Measurements from ENCODE around the gene APOBR. TPM values are rescaled to one million over a fixed set of nuclear protein-coding genes. Genes with fewer than 3 reads are reported as not detected.

Gene APOBR
- total and polyA plus RNA-seq, 12 donors: 0.15 to 2.3 (median 0.56) TPM

Other genes starting within 250 kb of the APOBR start
- gene SBK1, start 202.1 kb upstream of the APOBR start, total RNA-seq: 1 to 10 TPM; 1.1 to 7.0 (median 3.4) TPM
- gene SBK1, start 202.1 kb upstream of the APOBR start, polyA plus RNA-seq: 1 to 10 TPM in 1 of 2 donors, under 1 TPM in 1; 0.38 to 2.9 TPM
- 1 to 10 TPM in 3 of 10 donors, under 1 TPM in 5, not detected in 2; 0.25 to 1.8 (median 0.72) TPM for gene NPIPB6, start 131.1 kb upstream of the APOBR start, total RNA-seq
- under 1 TPM; 0.12 to 0.22 TPM for gene NPIPB6, start 131.1 kb upstream of the APOBR start, polyA plus RNA-seq
- gene EIF3CL, start 90.8 kb upstream of the APOBR start, total RNA-seq: 100 to 1,000 TPM in 1 of 10 donors, 10 to 100 TPM in 9; 10.3 to 103 (median 47.2) TPM
- gene EIF3CL, start 90.8 kb upstream of the APOBR start, polyA plus RNA-seq: 10 to 100 TPM; 41.0 to 96.8 TPM
- gene NPIPB7, start 22.3 kb upstream of the APOBR start, total RNA-seq: not detected
- not detected for gene NPIPB7, start 22.3 kb upstream of the APOBR start, polyA plus RNA-seq
- 10 to 100 TPM in 7 of 10 donors, 1 to 10 TPM in 3; 6.5 to 17.6 (median 10.8) TPM for gene CLN3, start 2.6 kb upstream of the APOBR start, total RNA-seq
- 10 to 100 TPM; 10.2 to 21.2 TPM for gene CLN3, start 2.6 kb upstream of the APOBR start, polyA plus RNA-seq
- under 1 TPM in 1 of 10 donors, not detected in 9; 0.49 TPM for gene IL27, start 12.2 kb downstream of the APOBR start, total RNA-seq
- under 1 TPM in 1 of 2 donors, not detected in 1; 0.04 TPM for gene IL27, start 12.2 kb downstream of the APOBR start, polyA plus RNA-seq
- gene NUPR1, start 44.3 kb downstream of the APOBR start, total RNA-seq: 10 to 100 TPM; 16.7 to 58.1 (median 27.9) TPM
- gene NUPR1, start 44.3 kb downstream of the APOBR start, polyA plus RNA-seq: 10 to 100 TPM; 62.9 to 74.4 TPM
- gene SGF29, start 59.3 kb downstream of the APOBR start, total RNA-seq: 10 to 100 TPM; 11.1 to 20.9 (median 13.6) TPM
- 10 to 100 TPM; 17.1 to 35.1 TPM for gene SGF29, start 59.3 kb downstream of the APOBR start, polyA plus RNA-seq
- 1 to 10 TPM in 2 of 10 donors, under 1 TPM in 8; 0.24 to 1.7 (median 0.64) TPM for gene SULT1A2, start 102.4 kb downstream of the APOBR start, total RNA-seq
- gene SULT1A2, start 102.4 kb downstream of the APOBR start, polyA plus RNA-seq: 1 to 10 TPM in 1 of 2 donors, under 1 TPM in 1; 0.28 to 1.2 TPM
- 10 to 100 TPM in 9 of 10 donors, 1 to 10 TPM in 1; 8.3 to 25.3 (median 17.0) TPM for gene SULT1A1, start 115.4 kb downstream of the APOBR start, total RNA-seq
- gene SULT1A1, start 115.4 kb downstream of the APOBR start, polyA plus RNA-seq: 10 to 100 TPM in 1 of 2 donors, 1 to 10 TPM in 1; 9.0 to 10.8 TPM
- under 1 TPM in 1 of 10 donors, not detected in 9; 0.61 TPM for gene NPIPB8, start 143.4 kb downstream of the APOBR start, total RNA-seq
- not detected for gene NPIPB8, start 143.4 kb downstream of the APOBR start, polyA plus RNA-seq
- 100 to 1,000 TPM; 256 to 544 (median 401) TPM for gene EIF3C, start 216.8 kb downstream of the APOBR start, total RNA-seq
- gene EIF3C, start 216.8 kb downstream of the APOBR start, polyA plus RNA-seq: 1,000 to 10,000 TPM in 1 of 2 donors, 100 to 1,000 TPM in 1; 549 to 1,102 TPM